ENCODE measurements around the gene PTPRR.

- TF ChIP-seq, protein P1, sequence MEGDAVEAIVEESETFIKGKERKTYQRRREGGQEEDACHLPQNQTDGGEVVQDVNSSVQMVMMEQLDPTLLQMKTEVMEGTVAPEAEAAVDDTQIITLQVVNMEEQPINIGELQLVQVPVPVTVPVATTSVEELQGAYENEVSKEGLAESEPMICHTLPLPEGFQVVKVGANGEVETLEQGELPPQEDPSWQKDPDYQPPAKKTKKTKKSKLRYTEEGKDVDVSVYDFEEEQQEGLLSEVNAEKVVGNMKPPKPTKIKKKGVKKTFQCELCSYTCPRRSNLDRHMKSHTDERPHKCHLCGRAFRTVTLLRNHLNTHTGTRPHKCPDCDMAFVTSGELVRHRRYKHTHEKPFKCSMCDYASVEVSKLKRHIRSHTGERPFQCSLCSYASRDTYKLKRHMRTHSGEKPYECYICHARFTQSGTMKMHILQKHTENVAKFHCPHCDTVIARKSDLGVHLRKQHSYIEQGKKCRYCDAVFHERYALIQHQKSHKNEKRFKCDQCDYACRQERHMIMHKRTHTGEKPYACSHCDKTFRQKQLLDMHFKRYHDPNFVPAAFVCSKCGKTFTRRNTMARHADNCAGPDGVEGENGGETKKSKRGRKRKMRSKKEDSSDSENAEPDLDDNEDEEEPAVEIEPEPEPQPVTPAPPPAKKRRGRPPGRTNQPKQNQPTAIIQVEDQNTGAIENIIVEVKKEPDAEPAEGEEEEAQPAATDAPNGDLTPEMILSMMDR (IDR thresholded peaks at IDR 0.05; ENCODE audit: low read depth, low read length, poor library complexity, severe bottlenecking) = no peak
- no peak for TF ChIP-seq EZH2phosphoT487 (IDR thresholded peaks at IDR 0.05; ENCODE audit: borderline replicate concordance, low read length)
Measured at GRCh38 chr12:70806827-70807226, 113.7 kb downstream of the PTPRR start.

All from DOHH2 (cell line).